ENCODE results near the gene ALK.
A peak's percentile ranks its signal among the peaks of the same experiment; 100 is the strongest.

Gene ALK

DNA sequence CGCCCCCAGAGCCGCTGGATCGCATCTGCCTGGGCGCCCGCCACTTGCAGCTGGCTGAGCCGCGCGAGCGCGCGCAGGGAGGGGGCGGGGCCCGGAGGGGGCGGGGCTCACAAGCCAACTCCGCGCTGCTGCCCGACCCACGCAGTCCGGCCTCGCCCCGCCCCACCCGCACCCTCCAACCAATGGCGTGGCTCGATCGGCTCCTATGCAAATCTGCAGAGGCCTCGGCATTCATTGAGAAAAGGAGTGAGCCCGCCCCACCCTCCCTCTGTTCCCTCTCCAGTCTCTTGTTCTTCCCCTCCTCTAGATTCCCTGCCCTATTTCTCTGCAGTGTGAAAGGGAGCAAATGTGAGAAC lies at the start of gene ALK:
TSS of gene ALK (minus strand) at position 27 of the 356 bp plus-strand sequence. CDS start 927 bp downstream, outside the sequence.
- TF ChIP-seq YY1 (IDR thresholded peaks at IDR 0.05; ENCODE audit: insufficient read depth, insufficient read length) (no peak), SUZ12 (IDR thresholded peaks at IDR 0.05; ENCODE audit: extremely low read depth, insufficient read depth, insufficient read length) (no peak), ZNF274 (IDR thresholded peaks at IDR 0.05; ENCODE audit: low read depth, low read length) (no peak)
- Histone ChIP-seq H3K9me3 (ENCODE audit: insufficient read depth, low read length) (no peaks in the 10 kb centered on the region), H3K27me3 (ENCODE audit: insufficient read depth, insufficient read length) (peaks cover 56% of the 10 kb centered on the region), H3K4me3 (ENCODE audit: insufficient read length, low read depth) (peak within 1 kb of the TSS; percentile 44), H3K4me1 (ENCODE audit: insufficient read depth, insufficient read length) (peaks cover 2% of the 10 kb centered on the region), H3K9ac (ENCODE audit: insufficient read length, low read depth) (peak within 1 kb of the TSS; percentile 76), H3K36me3 (ENCODE audit: insufficient read depth, insufficient read length, low read length) (no peaks in the 10 kb centered on the region)
- peak; percentile 94 for DNase-seq (ENCODE audit: low read depth, low spot score)

DNA sequence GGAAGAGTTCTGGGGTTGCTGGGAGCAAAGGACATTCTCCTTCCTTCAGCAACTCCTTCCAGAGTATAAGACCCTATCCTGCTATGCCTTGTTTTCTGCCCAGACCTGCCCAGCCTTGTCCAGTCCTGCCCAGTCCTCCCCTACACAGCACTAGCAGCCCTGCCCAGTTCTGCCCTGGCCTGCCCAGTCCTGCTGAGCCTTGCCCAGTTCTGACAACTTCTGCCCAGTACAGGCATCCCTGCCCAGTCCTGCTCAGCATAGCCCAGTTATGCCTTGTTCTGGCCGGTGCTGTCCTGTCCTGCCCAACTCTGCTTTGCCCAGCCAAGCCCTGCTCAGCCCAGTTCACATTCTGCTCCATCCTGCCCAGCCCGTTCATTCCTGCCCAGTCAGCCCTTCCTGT lies 44.9 kb upstream of the ALK start:
- TF ChIP-seq SUZ12 (IDR thresholded peaks at IDR 0.05; ENCODE audit: extremely low read depth, insufficient read depth, insufficient read length) (no peak), YY1 (IDR thresholded peaks at IDR 0.05; ENCODE audit: insufficient read depth, insufficient read length) (no peak), ZNF274 (IDR thresholded peaks at IDR 0.05; ENCODE audit: low read depth, low read length) (no peak)
- Histone ChIP-seq H3K27me3 (ENCODE audit: insufficient read depth, insufficient read length) (no peaks in the 10 kb centered on the region), H3K9ac (ENCODE audit: insufficient read length, low read depth) (no peak overlapping the region), H3K4me3 (ENCODE audit: insufficient read length, low read depth) (no peak overlapping the region), H3K9me3 (ENCODE audit: insufficient read depth, low read length) (no peaks in the 10 kb centered on the region), H3K4me1 (ENCODE audit: insufficient read depth, insufficient read length) (no peaks in the 10 kb centered on the region), H3K36me3 (ENCODE audit: insufficient read depth, insufficient read length, low read length) (no peaks in the 10 kb centered on the region)
- DNase-seq (ENCODE audit: low read depth, low spot score), result no peak

DNA sequence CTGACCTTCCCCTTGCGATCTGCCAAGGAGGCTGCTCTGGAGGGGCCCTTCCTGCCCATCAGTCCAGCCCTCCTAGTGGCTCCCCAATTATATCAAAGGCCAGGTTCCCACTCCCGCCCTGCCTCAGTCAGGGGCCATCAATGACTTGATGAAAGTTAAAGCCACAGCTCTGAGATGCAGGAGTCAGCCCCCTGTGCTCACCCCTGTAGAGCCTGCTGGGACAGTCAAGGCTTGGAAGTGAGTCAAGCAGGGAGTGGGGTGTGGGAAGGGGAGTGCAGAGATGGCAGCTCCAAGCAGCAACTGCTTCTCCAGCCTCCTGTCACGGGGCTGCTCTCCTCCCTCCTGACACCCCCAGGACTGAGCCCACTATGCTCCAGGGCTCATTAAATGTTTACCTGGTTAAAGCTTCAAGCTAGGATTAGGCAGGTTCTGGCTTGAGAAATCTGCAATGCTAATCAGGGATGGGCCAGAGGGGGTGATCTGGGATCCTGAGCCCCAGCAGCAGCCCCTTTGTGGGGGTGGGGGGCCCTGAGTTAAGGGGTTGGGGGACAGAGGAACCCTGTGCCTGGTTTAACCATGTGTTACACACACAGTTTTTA lies 42.7 kb upstream of the ALK start:
- no peak overlapping the region for H3K4me3 ChIP-seq (ENCODE audit: insufficient read length, low read depth)

DNA sequence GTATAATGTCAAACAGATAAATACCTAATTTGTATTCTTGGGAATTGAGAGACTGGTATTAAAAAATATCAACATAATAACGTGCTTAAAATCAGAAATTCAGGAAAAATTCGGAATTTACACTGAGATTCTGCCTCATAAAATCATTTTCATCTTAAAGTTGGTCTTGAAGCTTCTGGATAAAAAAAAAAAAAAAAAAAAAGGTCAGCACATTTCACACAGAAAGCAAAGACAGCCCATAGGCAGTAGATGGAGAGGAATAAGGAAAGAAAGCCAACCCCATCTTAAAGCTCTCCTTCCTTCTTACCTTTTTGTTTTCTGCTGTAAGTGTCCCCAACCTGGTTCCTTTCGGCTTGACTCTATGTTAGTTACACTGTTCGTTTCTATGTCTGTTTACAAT lies 41.5 kb upstream of the ALK start:
- no peak for TF ChIP-seq ZNF274 (IDR thresholded peaks at IDR 0.05; ENCODE audit: low read depth, low read length)
- TF ChIP-seq SUZ12 (IDR thresholded peaks at IDR 0.05; ENCODE audit: extremely low read depth, insufficient read depth, insufficient read length), result no peak
- TF ChIP-seq YY1 (IDR thresholded peaks at IDR 0.05; ENCODE audit: insufficient read depth, insufficient read length), result no peak
- no peaks in the 10 kb centered on the region for H3K36me3 ChIP-seq (ENCODE audit: insufficient read depth, insufficient read length, low read length)
- no peaks in the 10 kb centered on the region for H3K4me1 ChIP-seq (ENCODE audit: insufficient read depth, insufficient read length)
- no peak overlapping the region for H3K9ac ChIP-seq (ENCODE audit: insufficient read length, low read depth)
- no peak for DNase-seq (ENCODE audit: low read depth, low spot score)
- no peak overlapping the region for H3K4me3 ChIP-seq (ENCODE audit: insufficient read length, low read depth)
- no peaks in the 10 kb centered on the region for H3K27me3 ChIP-seq (ENCODE audit: insufficient read depth, insufficient read length)
- H3K9me3 ChIP-seq (ENCODE audit: insufficient read depth, low read length), result no peaks in the 10 kb centered on the region

More for the DNA sequence above, 42.7 kb upstream of the ALK start:
- Histone ChIP-seq H3K9me3 (ENCODE audit: insufficient read depth, low read length) (no peaks in the 10 kb centered on the region), H3K36me3 (ENCODE audit: insufficient read depth, insufficient read length, low read length) (no peaks in the 10 kb centered on the region), H3K9ac (ENCODE audit: insufficient read length, low read depth) (no peak overlapping the region), H3K27me3 (ENCODE audit: insufficient read depth, insufficient read length) (no peaks in the 10 kb centered on the region), H3K4me1 (ENCODE audit: insufficient read depth, insufficient read length) (no peaks in the 10 kb centered on the region)
- no peak for TF ChIP-seq ZNF274 (IDR thresholded peaks at IDR 0.05; ENCODE audit: low read depth, low read length)
- TF ChIP-seq SUZ12 (IDR thresholded peaks at IDR 0.05; ENCODE audit: extremely low read depth, insufficient read depth, insufficient read length), result no peak
- no peak for TF ChIP-seq YY1 (IDR thresholded peaks at IDR 0.05; ENCODE audit: insufficient read depth, insufficient read length)
- no peak for DNase-seq (ENCODE audit: low read depth, low spot score)

DNA sequence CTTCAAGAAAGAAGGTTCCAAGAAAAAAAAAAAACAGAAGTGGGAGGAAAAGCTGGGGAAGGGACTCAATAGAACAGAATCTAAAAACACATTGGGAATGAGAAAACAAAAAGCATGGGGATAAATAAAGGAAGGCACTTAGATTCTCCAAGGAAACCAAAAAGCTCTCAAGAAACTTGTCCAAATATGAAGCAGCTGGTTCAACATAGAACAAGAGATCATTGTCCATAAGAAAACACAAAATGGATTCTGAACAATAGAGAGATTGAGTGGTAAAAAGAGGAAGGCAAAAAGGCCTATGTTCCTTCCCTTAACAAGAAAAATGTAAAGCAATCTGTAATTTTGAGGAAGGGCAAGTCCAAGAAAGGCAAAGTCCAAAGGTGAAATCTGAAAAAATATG lies 32.9 kb upstream of the ALK start:
- H3K36me3 ChIP-seq (ENCODE audit: insufficient read depth, insufficient read length, low read length), result no peaks in the 10 kb centered on the region
- H3K9ac ChIP-seq (ENCODE audit: insufficient read length, low read depth), result no peak overlapping the region
- H3K9me3 ChIP-seq (ENCODE audit: insufficient read depth, low read length), result no peaks in the 10 kb centered on the region
- no peaks in the 10 kb centered on the region for H3K27me3 ChIP-seq (ENCODE audit: insufficient read depth, insufficient read length)
- TF ChIP-seq ZNF274 (IDR thresholded peaks at IDR 0.05; ENCODE audit: low read depth, low read length) (no peak), SUZ12 (IDR thresholded peaks at IDR 0.05; ENCODE audit: extremely low read depth, insufficient read depth, insufficient read length) (no peak), YY1 (IDR thresholded peaks at IDR 0.05; ENCODE audit: insufficient read depth, insufficient read length) (no peak)
- no peaks in the 10 kb centered on the region for H3K4me1 ChIP-seq (ENCODE audit: insufficient read depth, insufficient read length)
- H3K4me3 ChIP-seq (ENCODE audit: insufficient read length, low read depth), result no peak overlapping the region
- no peak for DNase-seq (ENCODE audit: low read depth, low spot score)

DNA sequence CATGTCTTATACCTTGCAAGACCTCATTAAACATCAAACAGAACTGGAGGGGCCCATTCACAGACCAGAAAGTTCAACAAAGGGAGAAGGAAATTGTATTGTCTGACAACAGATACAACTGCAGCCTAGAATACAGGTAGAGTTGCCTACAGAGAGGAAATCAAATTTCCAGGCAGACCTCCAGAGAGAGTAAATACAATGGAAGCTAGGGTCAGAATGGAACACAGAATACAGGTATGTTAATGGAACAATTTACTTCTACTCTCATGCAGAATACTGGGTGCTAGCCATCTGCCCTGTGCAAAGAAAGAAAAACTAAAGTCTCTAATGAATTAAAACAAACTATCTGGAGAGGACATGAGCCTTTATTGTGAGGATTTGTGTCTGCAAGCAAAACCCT lies 31.6 kb upstream of the ALK start:
- H3K27me3 ChIP-seq (ENCODE audit: insufficient read depth, insufficient read length), result no peaks in the 10 kb centered on the region
- H3K36me3 ChIP-seq (ENCODE audit: insufficient read depth, insufficient read length, low read length), result no peaks in the 10 kb centered on the region
- no peak for TF ChIP-seq SUZ12 (IDR thresholded peaks at IDR 0.05; ENCODE audit: extremely low read depth, insufficient read depth, insufficient read length)
- H3K9ac ChIP-seq (ENCODE audit: insufficient read length, low read depth), result no peak overlapping the region
- no peak overlapping the region for H3K4me3 ChIP-seq (ENCODE audit: insufficient read length, low read depth)
- no peak for DNase-seq (ENCODE audit: low read depth, low spot score)
- no peaks in the 10 kb centered on the region for H3K4me1 ChIP-seq (ENCODE audit: insufficient read depth, insufficient read length)
- no peaks in the 10 kb centered on the region for H3K9me3 ChIP-seq (ENCODE audit: insufficient read depth, low read length)

DNA sequence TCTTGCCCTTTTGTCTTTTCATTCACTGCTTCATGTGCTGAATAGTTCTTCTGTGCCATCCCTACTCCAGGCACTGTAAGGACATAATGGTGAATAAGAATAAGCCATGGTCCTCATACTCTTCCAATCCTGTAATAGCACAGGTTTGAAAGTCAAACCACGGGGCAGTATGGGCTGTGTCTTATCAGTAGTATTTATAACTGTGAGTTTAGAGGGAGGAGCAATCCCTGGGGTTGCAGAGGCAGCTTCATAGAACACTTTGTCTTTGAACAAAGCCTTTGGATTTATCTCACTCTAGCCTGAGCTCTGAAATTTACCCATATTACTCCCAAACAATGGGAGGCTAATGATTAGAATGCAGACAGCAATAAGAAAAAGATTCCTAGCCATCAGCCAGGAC lies 30.2 kb upstream of the ALK start:
- H3K27me3 ChIP-seq (ENCODE audit: insufficient read depth, insufficient read length), result no peaks in the 10 kb centered on the region
- no peak overlapping the region for H3K9ac ChIP-seq (ENCODE audit: insufficient read length, low read depth)
- no peak for DNase-seq (ENCODE audit: low read depth, low spot score)
- no peak for TF ChIP-seq ZNF274 (IDR thresholded peaks at IDR 0.05; ENCODE audit: low read depth, low read length)
- no peak for TF ChIP-seq SUZ12 (IDR thresholded peaks at IDR 0.05; ENCODE audit: extremely low read depth, insufficient read depth, insufficient read length)
- TF ChIP-seq YY1 (IDR thresholded peaks at IDR 0.05; ENCODE audit: insufficient read depth, insufficient read length), result no peak
- no peak overlapping the region for H3K4me3 ChIP-seq (ENCODE audit: insufficient read length, low read depth)
- H3K36me3 ChIP-seq (ENCODE audit: insufficient read depth, insufficient read length, low read length), result no peaks in the 10 kb centered on the region
- H3K4me1 ChIP-seq (ENCODE audit: insufficient read depth, insufficient read length), result no peaks in the 10 kb centered on the region
- H3K9me3 ChIP-seq (ENCODE audit: insufficient read depth, low read length), result no peaks in the 10 kb centered on the region

Data from NT2/D1 (cell line).